Loucy (cell line): ENCODE data around the gene FGF14.

Source experiments
- H2AFZ ChIP-seq: fragments of 200-600 bp; sonication (generic); 2 replicates; pipeline ENCODE4 v1.6.0; 2016; ENCODE audit warnings: antibody characterized with exemption, mild to moderate bottlenecking, low read length, moderate library complexity
- H3F3A ChIP-seq: fragments of 200-600 bp; 2 replicates; pipeline ENCODE4 v1.6.0; 2016; ENCODE audit warnings: antibody characterized with exemption, low read depth, mild to moderate bottlenecking
- H3K27me3 ChIP-seq: fragments of 200-600 bp; sonication (generic); 2 replicates; pipeline ENCODE4 v1.6.1; 2014; ENCODE audit warnings: low read length, mild to moderate bottlenecking; ENCODE audit not compliant: insufficient read depth, poor library complexity, severe bottlenecking
- H3K36me3 ChIP-seq: fragments of 200-600 bp; sonication (generic); 2 replicates; pipeline ENCODE4 v1.6.1; 2016; ENCODE audit warnings: low read length; ENCODE audit not compliant: insufficient read depth
- H3K4me1 ChIP-seq: fragments of 200-600 bp; sonication (generic); 2 replicates; pipeline ENCODE4 v1.5.1; 2014; ENCODE audit warnings: low read length, mild to moderate bottlenecking; ENCODE audit not compliant: insufficient read depth, poor library complexity, severe bottlenecking
- H3K4me2 ChIP-seq: fragments of 200-600 bp; sonication (generic); 2 replicates; pipeline ENCODE4 v1.6.0; 2014; ENCODE audit warnings: antibody characterized with exemption, low read length, low read depth, mild to moderate bottlenecking; ENCODE audit not compliant: poor library complexity, severe bottlenecking
- H3K4me3 ChIP-seq: fragments of 200-600 bp; sonication (generic); 2 replicates; pipeline ENCODE4 v1.5.1; 2014; ENCODE audit warnings: low read length, mild to moderate bottlenecking, mixed read lengths; ENCODE audit not compliant: poor library complexity, severe bottlenecking
- H3K79me2 ChIP-seq: fragments of 200-600 bp; sonication (generic); 2 replicates; pipeline ENCODE4 v1.6.1; 2014; ENCODE audit warnings: low read length; ENCODE audit not compliant: insufficient read depth
- H3K9ac ChIP-seq: fragments of 200-600 bp; sonication (generic); 2 replicates; pipeline ENCODE4 v1.6.0; 2014; ENCODE audit warnings: mild to moderate bottlenecking, low read depth, low read length, moderate library complexity; ENCODE audit not compliant: poor library complexity, severe bottlenecking
- H3K9me2 ChIP-seq: fragments of 200-600 bp; sonication (generic); replicated peaks from 2 replicates; pipeline ENCODE4 v1.6.1; 2016; ENCODE audit warnings: low read depth, low read length, mixed read lengths
- H3K9me3 ChIP-seq: fragments of 200-600 bp; sonication (generic); 2 replicates; pipeline ENCODE4 v1.6.1; 2014; ENCODE audit warnings: mild to moderate bottlenecking, antibody characterized with exemption, low read length, low read depth; ENCODE audit not compliant: insufficient read depth
- H4K20me1 ChIP-seq: fragments of 200-600 bp; sonication (generic); 2 replicates; pipeline ENCODE4 v1.6.0; 2014; ENCODE audit warnings: antibody characterized with exemption, low read length, mild to moderate bottlenecking; ENCODE audit not compliant: insufficient read depth, poor library complexity, severe bottlenecking
- EZH2phosphoT487 ChIP-seq: fragments of 200-600 bp; IDR thresholded peaks from 2 replicates; pipeline ENCODE4 v1.6.1; 2018; ENCODE audit warnings: antibody characterized with exemption, mild to moderate bottlenecking, moderate library complexity, borderline replicate concordance
- TF ChIP-seq, protein P1 (sequence below): fragments of 200-600 bp; sonication (generic); conservative IDR thresholded peaks from 2 replicates; pipeline ENCODE4 v1.5.1; 2014; ENCODE audit warnings: mild to moderate bottlenecking, antibody characterized with exemption, low read length

The FGF14 gene

DNA sequence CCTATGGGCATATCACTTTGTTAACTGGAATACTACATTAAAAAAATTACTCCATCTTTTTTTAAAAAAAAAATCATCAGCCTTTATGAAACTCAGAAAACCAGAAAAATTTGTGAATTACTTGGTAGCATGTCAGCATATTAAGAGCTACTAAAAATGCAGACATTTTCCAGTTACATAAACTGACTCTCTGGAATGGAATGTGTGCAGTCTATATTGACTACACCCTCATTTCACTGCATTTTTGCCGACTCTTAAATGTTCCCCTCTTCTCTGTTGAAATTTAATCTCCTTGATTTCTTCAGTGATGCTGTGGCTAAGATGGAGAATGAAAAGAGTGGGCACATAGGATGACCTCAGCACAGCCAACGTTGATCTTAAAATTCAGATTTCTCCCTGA lies 555.6 kb downstream of the FGF14 start:
- Histone ChIP-seq H3K27me3 (no peaks in the 10 kb centered on the region), H3K4me2 (no peak overlapping the region), H3F3A (no peaks in the 10 kb centered on the region), H3K79me2 (no peaks in the 10 kb centered on the region), H3K9me2 (no peaks in the 10 kb centered on the region), H4K20me1 (no peaks in the 10 kb centered on the region), H3K36me3 (no peaks in the 10 kb centered on the region), H3K4me1 (no peaks in the 10 kb centered on the region), H3K9ac (no peak overlapping the region), H3K4me3 (no peak overlapping the region), H3K9me3 (no peaks in the 10 kb centered on the region), H2AFZ (no peak overlapping the region)
- no peak for TF ChIP-seq EZH2phosphoT487
- TF ChIP-seq, protein P1, sequence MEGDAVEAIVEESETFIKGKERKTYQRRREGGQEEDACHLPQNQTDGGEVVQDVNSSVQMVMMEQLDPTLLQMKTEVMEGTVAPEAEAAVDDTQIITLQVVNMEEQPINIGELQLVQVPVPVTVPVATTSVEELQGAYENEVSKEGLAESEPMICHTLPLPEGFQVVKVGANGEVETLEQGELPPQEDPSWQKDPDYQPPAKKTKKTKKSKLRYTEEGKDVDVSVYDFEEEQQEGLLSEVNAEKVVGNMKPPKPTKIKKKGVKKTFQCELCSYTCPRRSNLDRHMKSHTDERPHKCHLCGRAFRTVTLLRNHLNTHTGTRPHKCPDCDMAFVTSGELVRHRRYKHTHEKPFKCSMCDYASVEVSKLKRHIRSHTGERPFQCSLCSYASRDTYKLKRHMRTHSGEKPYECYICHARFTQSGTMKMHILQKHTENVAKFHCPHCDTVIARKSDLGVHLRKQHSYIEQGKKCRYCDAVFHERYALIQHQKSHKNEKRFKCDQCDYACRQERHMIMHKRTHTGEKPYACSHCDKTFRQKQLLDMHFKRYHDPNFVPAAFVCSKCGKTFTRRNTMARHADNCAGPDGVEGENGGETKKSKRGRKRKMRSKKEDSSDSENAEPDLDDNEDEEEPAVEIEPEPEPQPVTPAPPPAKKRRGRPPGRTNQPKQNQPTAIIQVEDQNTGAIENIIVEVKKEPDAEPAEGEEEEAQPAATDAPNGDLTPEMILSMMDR, result no peak

DNA sequence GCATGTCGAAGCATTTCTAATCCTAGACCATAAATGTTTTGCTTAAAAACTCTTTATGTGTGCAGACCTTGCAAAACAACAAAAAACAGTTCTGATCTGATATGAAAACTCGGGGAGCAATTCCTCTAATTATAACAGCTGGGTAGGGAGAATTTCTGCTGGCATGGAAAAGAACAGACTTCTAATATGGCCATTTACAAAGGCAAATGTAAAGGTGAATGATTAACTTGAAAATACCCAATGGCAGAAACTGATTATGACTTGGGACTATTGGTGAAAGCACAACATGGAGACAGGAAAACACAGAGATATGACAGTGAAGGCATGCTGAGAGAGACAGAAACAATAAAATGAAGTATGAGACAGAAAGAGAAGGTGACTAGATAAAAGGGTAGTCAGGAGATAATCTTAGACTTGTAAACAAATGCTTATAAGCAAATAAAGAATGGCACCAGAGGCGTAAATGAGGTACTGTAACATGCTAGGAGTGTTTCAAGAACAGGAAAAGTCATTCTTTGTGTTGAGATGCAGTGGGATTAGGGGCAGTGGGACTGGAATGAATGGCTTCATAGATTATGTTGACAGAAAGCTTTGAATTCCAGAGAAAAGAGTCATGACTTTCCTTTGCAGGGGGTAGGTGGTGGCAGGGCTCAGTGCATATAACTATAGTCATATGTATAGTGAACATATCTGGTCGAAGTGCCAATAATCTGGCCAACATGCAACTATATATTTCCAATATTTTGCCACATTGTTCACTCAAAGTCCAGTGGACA lies 556.4 kb downstream of the FGF14 start:
- no peaks in the 10 kb centered on the region for H3F3A ChIP-seq
- no peak overlapping the region for H2AFZ ChIP-seq
- no peaks in the 10 kb centered on the region for H3K27me3 ChIP-seq
- no peaks in the 10 kb centered on the region for H3K9me3 ChIP-seq
- no peaks in the 10 kb centered on the region for H3K9me2 ChIP-seq
- H3K9ac ChIP-seq, result no peak overlapping the region
- no peaks in the 10 kb centered on the region for H3K4me1 ChIP-seq
- H3K36me3 ChIP-seq, result no peaks in the 10 kb centered on the region
- TF ChIP-seq, protein P1, result no peak
- TF ChIP-seq EZH2phosphoT487, result no peak
- no peak overlapping the region for H3K4me3 ChIP-seq
- no peak overlapping the region for H3K4me2 ChIP-seq
- H3K79me2 ChIP-seq, result no peaks in the 10 kb centered on the region
- no peaks in the 10 kb centered on the region for H4K20me1 ChIP-seq

DNA sequence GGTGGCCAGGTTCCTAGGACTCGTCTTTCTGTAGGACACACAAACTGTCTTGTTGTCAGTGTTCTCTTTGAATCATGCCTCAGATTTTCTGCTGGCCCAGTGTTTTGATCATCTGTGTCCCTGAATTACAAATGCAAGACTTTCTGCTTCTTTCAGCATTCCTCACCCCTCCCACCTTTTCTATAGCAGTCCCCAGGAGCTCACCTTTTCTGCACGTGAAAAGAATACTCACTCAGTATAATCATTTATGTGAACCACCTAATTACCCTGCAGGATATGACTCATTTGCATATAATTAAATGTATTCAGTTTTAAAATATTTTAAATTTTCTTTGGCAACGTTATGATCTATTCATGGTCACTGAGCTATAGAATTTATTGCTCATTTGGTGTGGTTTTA lies 560.1 kb downstream of the FGF14 start:
- Histone ChIP-seq H3K79me2 (no peaks in the 10 kb centered on the region), H3K9me2 (no peaks in the 10 kb centered on the region), H3K4me2 (no peak overlapping the region), H3K9me3 (no peaks in the 10 kb centered on the region), H3K27me3 (no peaks in the 10 kb centered on the region), H3F3A (no peaks in the 10 kb centered on the region), H3K4me3 (no peak overlapping the region), H3K9ac (no peak overlapping the region), H4K20me1 (no peaks in the 10 kb centered on the region), H3K36me3 (no peaks in the 10 kb centered on the region), H2AFZ (no peak overlapping the region), H3K4me1 (no peaks in the 10 kb centered on the region)
- TF ChIP-seq EZH2phosphoT487, result no peak
- TF ChIP-seq, protein P1, result no peak
